ENCODE results near the gene PLCB1.

GRCh38 chr20:8213270-8213669, 81.2 kb downstream of the PLCB1 start:
- no peak for TF ChIP-seq CTCF (IDR thresholded peaks at IDR 0.05)
- no peak for TF ChIP-seq POLR2A (IDR thresholded peaks at IDR 0.05)

Data from uterus (tissue), 2 donors.